CD4-positive, alpha-beta T cell treated with Interleukin-4 for 1 hour (primary cell): Measurements from ENCODE around the gene BCL2L15.

Experiments used
- DNase-seq, 2 donors: peaks; one replicate each; pipeline ENCODE4 v3.0.0-alpha.2; 2020 to 2022

Gene BCL2L15

GRCh38 chr1:113887402-113888175 is at the start of gene BCL2L15:
BCL2L15 (minus strand) TSS chr1:113887581; CDS start chr1:113887375, 206 bp downstream.
- DNase-seq, result no peak

GRCh38 chr1:113937146-113937545 is 49.8 kb upstream of the BCL2L15 start:
- no peak for DNase-seq

GRCh38 chr1:113935970-113936369 is 48.6 kb upstream of the BCL2L15 start:
- DNase-seq, result no peak

- no peak for DNase-seq
These were observed 47.8 kb upstream of the BCL2L15 start for GRCh38 chr1:113935176-113935575.

GRCh38 chr1:113934511-113935055 is 47.2 kb upstream of the BCL2L15 start:
- DNase-seq, result no peak

GRCh38 chr1:113934006-113934405 is 46.6 kb upstream of the BCL2L15 start:
- no peak for DNase-seq

GRCh38 chr1:113931451-113931851 is 44.1 kb upstream of the BCL2L15 start:
- DNase-seq, result peak; percentile 32 to 88

- DNase-seq, result peak; percentile 92 to 94
These were observed 43.2 kb upstream of the BCL2L15 start for GRCh38 chr1:113930499-113931161.

GRCh38 chr1:113929750-113930498 is 42.5 kb upstream of the BCL2L15 start:
- DNase-seq, result peak; percentile 87 to 88

GRCh38 chr1:113928941-113929749 is 41.8 kb upstream of the BCL2L15 start, which contains the start of gene HIPK1:
HIPK1 (plus strand) TSS chr1:113929324.
- peak; percentile 92 to 94 for DNase-seq

GRCh38 chr1:113928187-113928930 is 41.0 kb upstream of the BCL2L15 start:
- no peak for DNase-seq

- no peak for DNase-seq
These were observed 37.1 kb upstream of the BCL2L15 start for GRCh38 chr1:113924473-113924872.

- no peak for DNase-seq
These were observed 35.6 kb upstream of the BCL2L15 start for GRCh38 chr1:113922957-113923356.

GRCh38 chr1:113918243-113918642 is 30.9 kb upstream of the BCL2L15 start:
- DNase-seq, result no peak

GRCh38 chr1:113917400-113918082 is 30.2 kb upstream of the BCL2L15 start:
- no peak for DNase-seq

- no peak for DNase-seq
These were observed 29.6 kb upstream of the BCL2L15 start for GRCh38 chr1:113916974-113917373.

GRCh38 chr1:113913887-113914664 is 26.7 kb upstream of the BCL2L15 start:
- no peak for DNase-seq

GRCh38 chr1:113913312-113913668 is 25.9 kb upstream of the BCL2L15 start:
- no peak for DNase-seq

GRCh38 chr1:113912594-113913311 is 25.4 kb upstream of the BCL2L15 start:
- DNase-seq, result no peak
